DMS79 treated with DMSO at 0.1 percent for 48 hours (cell line): ENCODE data around the gene PI4K2A.
"Not testable (repeated sequence)": the region's sequence is repeated elsewhere in the genome, so short reads cannot be mapped to it uniquely, and the experiment has no call there.

Experiments used
- DNase-seq: peaks from one replicate; lab custom pipeline; 2025; lab: John Stamatoyannopoulos, UW

Gene PI4K2A

DNA sequence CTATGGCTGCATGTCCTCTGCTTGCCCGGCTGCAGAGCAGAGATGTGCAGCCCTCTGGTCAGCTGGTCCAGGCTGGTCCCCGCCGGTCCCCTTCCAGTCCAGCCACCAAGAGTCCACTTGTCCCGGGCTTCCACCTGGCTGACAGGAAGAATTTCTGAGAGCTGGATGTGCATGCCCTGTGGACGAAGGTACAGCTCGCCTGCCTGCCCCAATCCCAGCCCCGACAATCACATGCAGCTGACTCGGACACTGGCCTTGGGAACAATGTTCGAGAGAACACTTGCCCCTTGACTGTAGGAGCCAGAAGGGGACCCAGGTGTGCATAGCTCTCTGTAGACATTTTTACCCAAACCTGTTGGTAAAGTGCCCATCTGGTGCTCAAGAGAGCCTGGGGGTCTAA, 34.8 kb downstream of the PI4K2A start:
- DNase-seq, result no peak

DNA sequence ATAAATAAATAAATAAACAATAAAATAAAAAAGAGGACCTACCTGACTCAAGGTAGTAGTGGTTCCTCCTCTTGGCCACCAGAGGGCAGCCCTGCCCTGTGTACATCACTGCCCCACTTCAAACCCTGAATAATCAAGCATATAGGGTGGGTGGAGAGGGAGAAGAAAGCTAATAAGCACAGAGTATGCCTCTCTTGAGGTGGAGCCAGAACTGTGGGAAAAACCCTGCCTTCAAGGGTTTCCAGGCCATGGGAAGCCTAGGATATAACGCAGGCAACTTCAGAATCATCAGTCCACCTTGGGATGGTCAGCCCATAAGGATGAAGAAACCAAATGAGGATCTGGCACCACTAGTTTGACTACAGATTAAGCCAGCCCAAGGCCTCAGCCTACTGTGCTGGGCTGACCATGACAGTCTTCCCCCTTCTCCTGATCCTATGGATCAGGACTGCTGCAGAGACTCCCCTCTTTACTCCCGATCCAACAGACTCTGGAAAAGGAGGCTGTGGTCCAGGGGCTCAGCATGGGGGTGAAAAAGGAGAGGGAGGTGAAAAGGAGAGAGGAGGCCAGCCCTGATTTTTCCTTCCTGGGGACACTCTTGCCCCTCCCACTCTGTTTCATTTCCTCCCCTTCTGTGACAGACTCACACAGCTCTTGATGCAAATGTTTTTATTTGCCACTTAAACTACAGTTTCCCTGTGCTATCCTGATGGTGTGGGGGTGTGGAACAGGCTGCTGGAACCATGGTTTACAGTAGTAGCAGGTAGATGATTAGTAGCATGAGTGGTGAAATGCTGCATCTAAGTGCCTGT, 36.5 kb downstream of the PI4K2A start:
- DNase-seq, result peak; percentile 8

DNA sequence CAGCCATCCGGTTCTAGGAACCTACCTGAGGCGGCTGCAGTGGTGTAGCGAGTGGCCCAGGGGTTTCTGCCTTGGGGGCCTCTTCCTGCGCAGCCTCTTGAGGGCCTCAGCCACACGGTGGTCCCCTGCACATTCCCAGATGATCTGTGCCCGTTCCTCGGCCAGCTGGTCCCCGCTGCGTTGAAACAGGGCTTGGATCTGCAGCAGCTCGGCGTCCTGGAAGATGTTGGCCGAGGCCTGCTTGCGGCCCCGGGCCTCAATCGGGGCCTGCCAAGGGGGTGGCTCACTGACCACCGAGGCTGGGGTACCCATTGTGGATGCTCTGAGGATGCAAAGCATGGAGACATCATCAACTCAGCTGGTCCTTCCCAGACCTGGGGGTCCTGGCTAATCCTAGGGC, 39.1 kb downstream of the PI4K2A start:
- DNase-seq, result no peak

DNA sequence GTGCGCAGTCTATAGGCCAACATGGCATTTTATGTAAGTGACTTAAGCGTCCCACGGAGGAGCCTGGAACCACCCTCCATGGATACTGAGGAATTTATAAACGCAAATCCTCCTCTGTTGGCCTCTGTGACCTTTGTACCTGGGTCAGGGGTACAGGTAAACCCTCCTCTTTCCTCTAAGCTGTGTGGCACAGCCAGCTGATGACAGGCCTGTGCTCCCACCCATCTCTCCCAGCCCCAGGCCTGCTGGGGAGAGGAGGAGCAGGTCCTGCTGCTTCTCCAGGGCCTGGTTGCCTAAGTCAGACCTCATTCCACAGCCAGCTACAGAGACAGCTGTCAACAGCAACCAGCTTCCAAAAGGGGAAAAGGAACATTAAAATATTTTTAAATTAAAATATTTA, 41.6 kb downstream of the PI4K2A start:
- DNase-seq, result no peak

DNA sequence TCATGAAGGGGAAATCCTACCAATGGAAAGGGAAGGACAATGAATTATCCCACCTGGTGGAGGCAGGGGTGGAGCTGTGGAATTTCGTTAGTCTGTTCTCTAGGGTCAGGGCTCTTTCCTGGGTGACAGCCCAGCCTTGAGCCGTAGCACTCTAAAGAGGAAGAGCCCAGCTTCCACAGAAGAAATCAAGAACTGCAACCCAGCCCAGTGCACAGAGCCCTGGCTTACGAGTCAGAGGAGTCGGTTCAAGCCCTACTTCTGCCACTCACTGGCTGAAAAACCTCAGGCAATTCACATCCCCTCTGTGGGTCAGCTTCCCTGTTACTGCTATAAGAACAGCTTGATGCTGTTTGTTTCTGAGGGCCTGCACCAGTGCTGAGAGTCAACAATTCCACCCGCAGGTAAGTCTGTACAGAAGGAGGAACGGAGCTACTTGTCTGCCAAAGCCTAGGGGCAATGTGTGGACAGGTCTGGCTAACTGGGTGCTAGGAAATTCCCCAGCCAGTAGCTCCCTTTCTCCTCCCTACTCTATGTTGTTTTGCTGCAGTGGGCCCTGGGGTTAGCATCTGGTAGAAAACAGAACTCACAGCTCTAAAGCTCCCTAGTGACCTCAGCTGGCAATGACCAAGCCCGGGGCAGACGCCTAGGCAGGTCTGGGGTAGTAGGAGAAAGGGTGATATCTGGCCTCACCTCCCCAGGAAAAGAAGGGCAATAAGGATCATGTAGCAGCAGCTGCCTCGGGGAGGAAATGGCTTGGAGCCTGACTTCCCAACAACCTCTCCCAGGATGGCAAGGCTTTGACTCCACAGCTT, 43.3 kb downstream of the PI4K2A start:
- no peak for DNase-seq

DNA sequence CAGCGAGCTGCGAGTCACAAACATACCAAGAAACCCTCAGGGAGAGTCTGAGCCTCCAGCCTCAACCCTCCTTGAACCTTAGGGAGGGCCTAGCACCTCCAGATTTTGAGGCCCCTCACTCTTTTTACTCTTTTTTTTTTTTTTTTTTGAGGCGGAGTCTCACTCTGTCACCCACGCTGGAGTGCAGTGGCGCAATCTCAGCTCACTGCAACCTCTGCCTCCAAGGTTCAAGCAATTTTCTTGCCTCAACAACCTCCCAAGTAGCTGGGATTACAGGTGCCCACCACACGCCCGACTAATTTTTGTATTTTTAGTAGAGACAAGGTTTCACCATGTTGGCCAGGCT, 43.9 kb downstream of the PI4K2A start:
- not testable (repeated sequence) for DNase-seq

DNA sequence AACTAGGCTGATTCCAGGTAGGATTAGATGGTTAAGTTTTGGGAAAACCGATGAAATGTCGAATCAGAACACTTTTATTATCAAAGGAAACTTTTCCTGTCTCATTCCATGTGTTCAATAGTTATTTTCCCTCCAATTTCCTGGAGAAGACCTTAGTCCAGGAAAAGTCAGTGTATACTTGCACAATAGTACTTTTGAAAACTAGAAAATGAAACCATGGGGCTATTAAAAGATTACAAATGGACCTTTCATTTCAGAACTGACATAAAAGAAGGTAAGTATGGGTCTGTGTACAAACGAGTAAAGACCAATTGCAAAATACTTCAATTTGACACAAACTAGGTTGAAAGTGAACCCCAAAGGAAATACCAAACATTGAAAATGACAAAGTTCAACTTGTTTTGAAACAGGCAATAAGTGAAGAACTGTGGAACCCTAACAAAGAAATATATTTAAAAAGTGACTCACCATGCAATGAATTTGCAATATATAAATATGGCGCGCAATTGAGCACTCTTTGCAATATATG, 44.5 kb downstream of the PI4K2A start:
- no peak for DNase-seq

DNA sequence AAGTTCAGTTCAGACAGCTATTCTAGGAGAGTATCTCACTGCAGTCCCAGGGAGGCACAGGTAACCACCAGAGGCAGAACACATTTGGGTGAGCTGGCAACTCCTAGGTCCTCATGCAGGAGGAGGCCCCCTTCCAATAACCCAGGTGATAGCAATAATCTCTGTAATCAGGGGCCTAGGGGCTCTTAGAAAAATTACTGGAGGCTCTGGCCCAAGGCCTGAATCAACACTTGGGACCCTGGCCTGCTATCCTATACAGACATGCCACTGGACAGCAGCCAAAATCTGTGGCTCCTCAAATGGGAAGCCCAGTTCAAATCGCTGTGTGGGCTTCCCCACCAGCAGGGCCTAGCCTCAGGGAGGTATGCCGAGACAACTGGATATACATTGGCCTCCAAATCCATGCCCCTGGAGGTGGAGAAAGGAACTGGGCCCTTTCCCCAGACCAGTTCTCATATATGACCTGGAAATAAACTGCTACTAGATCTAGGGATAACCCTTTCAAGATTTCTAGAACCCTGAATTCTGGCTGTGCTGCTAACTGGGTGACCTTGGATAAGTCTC, 45.0 kb downstream of the PI4K2A start:
- no peak for DNase-seq

DNA sequence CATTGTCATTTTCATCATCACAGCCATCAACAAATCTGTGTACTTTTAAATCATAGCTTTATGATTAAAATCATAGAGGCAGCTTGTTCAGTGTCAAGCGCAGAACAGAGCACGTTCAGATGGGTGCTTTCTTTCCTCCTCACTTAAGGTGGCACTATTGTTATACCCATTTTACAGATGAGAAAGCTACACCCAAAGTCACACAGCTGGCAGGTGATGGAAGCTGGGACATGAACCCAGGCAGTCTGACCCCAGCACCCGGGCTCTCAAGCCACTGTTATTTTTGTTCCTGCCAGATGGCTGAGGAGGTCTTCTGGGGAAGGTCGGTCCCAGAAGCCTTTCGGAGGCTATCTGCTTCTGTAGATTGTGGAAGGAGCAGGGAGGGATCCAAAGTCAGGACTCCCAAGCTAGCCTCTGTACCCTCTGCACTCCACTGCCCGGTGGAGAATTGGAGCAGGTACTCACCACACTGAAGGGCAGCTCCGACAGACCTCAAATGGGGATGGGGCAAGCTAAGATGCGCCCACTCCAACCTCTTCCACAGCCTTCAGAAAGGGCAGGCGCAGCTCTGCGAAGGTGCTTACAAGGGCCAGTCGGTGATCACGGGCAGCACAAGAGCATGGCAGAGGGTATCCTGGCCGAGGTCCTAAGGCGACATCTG, 46.0 kb downstream of the PI4K2A start:
- DNase-seq, result no peak

DNA sequence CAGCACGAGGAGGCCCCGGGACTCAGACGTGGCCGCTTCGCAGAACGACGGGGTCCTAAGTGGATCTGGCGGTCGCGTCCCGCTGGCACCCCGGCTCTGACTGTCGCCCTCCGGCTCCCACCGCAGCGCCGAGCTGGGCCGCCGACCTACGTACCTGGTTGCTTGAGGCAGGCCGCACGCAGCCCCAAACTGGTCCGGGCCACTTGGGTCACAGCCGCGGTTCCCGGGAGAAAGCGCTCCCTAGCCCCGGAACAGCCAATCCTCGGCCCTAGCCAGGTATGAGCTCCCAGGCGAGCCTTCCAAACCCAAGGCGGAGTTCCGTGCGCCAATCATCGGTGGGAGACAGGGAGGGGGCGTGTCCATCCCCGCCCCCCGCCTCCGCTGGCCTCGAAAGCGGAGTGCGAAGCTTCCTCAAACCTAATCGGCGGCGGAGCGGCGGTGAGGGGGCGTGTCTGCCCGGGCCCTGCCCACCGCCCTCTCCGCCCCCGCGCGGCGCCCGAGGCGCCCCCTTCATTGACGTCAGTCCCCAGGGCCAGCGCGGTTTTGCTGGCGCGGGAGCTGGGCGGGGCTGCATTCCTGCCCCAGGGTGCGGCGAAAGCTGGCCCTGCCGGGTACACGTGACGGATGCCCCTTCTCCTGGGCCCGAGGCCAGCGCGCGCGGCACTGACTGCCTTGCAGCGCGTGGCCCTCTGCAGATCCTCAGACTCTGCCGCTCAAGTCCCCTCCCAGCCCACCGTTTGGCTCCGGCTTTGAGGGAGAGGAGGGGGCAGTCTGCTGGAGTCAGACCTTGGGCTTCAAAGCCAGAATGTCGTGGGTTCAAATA, 46.7 kb downstream of the PI4K2A start, which contains the start of gene AVPI1:
Gene AVPI1, minus strand, starts transcription at position 280 of the 823 bp plus-strand sequence. CDS start 7,336 bp downstream, outside the sequence.
- peak; percentile 82 for DNase-seq

DNA sequence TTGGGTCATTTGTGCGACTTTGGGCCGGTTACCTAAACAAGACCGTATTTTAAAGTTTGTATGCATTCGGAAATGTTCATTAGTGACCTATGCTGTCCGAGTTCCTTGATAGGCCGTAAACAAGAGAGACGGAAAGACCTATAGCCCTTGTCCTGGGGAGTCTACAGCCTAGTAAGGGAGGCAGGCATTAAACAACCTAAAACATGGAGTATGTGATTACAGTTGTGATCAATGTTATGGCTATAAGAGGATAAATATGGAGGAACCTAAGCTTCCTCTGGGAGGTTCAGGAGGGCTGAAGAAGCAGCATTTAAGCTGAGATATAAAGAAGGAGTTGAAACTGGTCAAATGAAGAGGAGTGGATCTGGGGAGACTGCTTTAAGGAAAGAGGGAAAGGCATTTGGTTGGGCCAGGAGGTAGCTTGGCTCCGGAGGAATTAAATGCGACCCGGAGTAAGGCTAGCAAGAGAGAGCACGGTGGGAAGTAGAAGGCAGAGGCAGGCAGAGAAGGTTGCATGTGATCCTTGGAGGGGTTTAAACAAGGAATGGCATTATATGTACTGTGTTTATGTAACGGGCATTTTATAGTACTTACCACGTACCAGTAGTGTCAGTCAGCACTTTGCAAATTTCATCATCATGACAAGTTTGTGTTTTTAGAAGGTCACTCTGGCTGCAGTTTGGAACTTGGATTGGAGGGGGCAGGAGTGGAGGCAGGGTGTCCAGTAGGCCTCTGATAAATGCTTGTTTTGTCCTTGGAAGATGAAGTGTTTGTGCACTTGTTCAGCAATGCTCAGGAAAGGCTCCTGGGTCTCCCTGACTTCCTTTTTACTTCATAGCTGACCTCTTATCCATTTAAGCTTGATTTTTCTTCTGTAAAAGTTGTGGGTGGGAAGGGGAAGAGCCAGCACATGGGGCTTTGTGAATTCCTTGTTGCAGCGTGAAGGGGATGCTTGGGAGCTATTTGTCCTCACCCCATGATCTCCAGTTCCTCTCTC, 47.6 kb downstream of the PI4K2A start:
- DNase-seq, result no peak

DNA sequence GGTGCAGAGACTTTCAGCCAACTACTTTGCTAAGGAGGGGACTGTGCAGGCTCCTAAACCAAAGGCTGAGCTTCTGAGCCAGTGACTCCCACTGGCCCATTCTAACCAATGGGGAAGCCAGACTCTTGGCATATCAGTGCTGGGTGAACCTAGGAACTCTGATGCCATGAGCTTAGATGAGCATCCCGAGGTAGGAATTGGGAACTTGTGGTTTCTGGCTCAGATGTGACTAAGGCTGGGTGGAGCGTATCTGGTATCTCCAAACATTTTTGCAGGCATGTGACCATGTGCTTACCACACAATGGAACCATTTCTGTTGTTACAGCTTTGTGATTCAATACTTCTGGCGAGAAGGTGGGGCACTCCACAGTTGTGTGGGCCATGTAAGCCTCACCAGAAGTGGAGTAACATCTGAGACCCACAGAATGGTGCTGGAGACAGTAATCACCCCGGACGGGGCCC, 49.1 kb downstream of the PI4K2A start:
- no peak for DNase-seq

DNA sequence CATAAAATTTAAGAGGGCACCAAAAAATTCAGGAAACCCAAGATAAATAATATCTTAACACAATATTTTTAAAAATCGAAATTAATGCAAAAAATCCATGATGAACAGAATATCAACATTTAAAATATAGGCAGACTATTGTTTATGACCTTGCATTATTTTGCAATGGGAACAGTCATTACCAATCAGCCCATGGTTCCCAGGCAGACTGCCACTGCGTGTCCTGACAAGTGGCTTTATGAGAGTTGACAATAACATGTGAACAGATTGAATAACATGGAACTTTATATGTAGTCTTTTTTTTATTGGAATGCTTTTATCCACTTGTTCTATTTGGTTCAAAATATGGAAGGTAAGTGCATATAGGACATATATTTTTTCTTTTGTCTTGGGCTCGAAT, 49.7 kb downstream of the PI4K2A start:
- DNase-seq, result no peak

DNA sequence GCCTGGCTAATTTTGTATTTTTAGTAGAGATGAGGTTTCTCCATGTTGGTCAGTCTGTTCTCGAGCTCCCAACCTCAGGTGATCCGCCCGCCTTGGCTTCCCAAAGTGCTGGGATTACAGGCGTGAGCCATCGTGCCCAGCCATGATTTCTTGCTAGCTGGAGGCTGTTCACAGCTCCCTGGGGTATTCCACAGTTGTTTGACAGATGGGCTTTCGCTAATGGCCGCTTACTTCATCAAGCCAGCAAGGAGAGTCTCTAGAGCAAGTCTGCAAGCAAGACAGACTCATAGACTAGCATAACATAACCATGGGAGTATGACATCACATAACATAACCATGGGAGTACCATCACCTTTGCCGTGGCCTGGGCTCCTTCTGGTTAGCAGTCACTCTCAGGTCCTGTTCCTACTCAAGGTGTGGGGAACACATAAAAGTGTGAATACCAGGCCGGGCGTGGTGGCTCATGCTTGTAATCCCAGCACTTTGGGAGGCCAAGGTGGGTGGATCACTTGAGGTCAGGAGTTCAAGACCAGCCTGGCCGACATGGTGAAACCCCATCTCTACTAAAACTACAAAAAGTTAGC, 57.7 kb downstream of the PI4K2A start:
- not testable (repeated sequence) for DNase-seq

DNA sequence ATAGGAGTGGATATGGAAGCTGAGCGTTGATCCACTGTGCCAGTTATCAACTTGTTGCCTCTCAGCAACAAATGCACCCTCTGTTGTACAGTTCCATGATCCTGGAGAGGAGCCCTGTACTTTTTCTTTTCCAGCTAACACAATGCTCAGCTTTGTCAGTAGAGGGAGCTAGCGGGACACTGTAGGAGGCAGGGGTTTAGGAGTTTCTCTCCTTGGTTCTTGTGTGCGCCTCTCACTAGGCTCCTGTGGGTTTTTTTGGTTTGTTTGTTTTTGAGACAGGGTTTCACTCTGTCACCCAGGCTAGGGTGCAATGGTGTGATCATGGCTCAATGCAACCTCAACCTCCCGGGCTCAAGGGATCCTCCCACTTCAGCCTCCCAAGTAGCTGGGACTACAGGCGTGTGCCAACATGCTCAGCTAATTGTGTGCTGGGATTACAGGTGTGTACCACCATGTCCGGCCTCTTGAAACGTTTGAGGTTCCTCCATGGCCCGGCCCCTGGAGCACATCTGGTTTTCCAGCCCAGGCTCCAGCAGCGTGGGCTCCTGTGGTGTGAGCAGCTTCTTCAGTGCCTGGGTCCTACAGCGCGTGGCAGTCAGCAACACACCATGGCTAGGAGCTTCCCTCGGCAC, 61.1 kb downstream of the PI4K2A start:
- DNase-seq, result peak; percentile 48

DNA sequence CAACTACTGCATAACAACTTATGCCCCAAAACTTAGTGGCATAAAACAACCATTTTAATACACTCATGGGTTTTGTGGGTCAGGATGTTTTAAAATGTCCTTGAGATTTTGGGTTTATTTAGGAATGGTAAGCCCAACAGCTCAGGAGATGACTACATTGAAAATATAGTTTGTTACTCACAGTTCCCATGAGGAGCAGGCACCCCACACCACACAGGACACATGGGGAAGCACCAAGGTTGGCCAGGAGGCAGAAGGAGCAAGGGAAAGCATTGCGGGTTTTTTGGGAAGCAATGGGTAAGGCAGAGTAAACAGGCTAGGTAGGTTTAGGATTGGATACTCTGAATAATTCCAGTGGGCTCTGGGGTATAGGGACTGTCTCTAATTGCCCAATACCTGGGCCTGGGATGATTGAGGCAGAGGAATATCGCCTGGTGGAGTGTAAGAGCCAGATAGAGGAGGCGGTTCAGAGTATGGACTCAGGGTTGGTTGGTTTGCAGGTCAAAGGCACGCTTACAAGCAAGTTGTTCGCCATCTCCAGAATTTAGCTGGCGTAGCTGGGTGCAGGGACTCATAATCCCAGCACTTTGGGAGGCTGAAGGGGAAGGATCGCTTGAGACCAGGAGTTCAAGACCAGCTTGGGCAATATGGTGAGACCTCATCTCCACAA, 63.1 kb downstream of the PI4K2A start:
- no peak for DNase-seq

DNA sequence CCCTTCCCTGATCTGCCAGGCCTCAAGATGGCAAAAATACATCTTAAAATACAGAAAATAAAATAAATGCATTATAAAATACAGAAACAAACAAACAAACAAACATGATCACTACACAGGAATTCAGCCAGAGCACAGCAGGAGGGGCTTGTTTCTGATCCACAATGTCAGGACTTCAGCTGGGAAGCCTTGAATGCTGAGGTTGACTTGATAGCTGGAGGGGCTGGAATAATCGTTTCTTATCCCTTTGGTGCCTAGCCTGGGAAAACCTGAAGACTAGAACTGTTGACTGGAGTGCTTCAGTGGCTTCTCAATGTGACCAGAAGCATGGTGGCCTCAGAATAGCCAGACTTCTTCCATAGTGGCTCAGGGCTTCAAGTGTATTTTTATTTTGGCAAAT, 63.9 kb downstream of the PI4K2A start:
- no peak for DNase-seq

DNA sequence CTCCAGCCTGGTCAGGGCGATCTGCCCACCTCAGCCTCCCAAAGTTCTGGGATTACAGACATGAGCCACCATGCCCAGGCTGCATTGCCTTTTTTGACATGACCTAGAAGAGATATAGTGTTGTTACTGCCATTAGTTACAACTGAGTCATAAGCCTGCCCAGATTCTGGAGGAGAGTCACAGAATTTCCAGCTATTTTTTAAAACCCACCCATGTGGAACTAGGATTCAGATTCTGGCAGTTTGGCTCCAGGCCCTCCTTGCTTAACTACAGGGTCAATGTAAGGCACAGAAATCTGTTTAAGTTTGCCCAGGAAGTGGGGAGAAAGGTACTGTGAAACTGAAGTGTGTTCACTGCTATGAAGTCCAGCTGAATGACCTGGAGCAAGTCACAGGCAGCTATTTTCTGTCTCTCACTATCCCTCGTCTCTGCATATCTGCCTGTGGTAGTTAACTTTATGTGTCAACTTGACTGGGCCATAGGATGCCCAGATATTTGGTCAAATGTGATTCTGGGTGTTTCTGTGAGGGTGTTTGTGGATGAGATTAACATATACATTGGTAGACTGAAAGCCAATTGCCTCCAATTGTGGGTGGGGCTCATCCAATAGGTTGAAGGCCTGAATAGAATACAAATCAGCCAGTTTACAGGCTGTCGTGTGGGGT, 64.7 kb downstream of the PI4K2A start:
- DNase-seq, result no peak
